GM18520 (cell line): Measurements from ENCODE around the gene NRXN3.

Experiments used
- ATAC-seq: cut with Tn5 transposase; IDR thresholded peaks from one replicate; pipeline ENCODE4 v1.9.1; 2021; ENCODE audit not compliant: unreplicated experiment

Gene NRXN3

DNA sequence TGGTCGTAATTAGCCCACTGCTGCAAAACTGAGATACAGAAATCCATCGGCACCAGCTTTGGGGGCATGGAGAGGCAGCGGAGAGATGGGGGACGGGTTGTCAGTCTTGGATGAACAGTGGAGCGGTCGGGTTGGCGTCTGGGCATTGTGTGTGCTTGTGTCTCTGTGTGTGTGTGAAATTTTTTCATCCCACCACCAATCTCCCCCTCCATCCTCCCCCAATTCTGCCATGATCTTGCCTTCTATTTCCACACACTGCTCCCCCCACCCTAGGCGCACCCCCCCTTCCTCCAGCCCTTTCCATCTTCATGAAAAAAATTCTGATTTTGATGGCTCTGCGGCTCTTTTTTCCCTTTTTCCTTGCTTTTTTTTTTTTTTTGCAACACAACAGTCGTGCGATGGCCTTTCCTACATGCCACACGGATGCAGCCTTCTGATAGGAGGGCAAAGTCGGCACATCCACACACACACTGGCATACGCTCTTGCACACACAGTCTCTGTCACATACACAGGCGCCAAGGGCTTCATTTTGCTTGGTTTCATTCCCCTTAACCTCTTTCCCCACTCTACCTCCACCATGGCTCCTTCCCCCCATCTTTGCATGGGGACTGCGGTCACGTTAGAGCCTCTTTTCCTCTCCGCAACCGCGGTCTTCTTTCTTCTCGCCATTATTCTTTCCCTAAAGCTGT is 3.3 kb downstream of the NRXN3 start:
- no peak for ATAC-seq

DNA sequence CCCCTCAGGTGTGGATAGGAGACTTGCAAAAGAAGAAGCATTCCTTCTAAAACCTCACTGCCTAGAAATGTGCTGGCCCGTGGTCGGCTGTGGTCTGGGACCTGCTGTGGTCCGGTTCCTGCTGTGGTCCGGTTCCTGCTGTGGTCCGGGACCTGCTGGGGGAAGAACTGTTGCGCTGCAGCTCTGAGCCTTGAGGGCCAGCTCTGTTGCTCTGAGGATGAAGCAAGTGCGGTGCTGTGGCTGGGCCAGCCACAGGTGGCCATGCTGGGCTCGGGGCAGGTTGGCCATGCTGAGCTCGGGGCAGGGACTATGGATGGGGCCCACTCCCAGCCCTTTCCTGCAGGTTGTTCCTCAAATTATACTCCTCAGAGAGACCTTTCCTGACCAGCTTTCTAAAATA is 5.2 kb downstream of the NRXN3 start:
- ATAC-seq = no peak

DNA sequence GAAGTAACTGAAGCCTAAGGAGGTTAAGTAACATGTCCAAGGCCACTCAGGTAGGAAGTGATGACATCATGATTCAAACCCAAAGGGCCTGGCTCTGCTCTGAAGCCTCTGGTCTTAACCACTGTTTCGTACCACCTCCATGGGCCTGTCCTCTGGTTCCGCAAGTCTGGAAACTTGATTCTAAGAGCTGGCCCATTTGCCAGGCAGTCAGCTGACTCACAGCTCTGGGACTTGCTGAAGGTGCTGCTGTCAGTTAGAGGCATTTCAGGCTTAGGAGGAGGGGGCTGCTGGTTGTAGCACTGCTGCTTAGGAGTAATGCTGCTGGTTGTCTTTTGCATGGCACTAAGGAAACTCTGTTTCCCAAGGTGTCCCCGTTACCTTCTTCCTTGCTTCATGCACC is 7.9 kb downstream of the NRXN3 start:
- ATAC-seq = no peak

DNA sequence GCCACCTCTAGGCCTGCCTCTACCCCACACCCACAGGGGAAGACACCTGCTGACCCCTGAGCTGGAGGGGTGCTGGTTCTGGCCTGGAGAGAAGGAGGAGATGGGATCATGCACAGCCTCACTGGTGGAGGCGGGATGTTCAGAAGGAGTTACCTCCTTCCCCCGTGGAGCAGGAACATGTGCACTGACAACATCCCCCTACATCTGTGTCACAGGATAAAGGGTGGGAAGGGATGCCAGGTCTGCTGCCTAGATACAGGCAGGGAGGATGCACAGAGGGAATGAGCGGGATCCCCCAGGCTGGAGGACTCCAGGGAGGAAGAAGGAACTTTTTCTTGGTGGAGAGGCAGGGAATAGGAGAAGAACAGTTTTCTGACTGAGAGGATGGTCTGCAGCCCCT is 8.8 kb downstream of the NRXN3 start:
- no peak for ATAC-seq

DNA sequence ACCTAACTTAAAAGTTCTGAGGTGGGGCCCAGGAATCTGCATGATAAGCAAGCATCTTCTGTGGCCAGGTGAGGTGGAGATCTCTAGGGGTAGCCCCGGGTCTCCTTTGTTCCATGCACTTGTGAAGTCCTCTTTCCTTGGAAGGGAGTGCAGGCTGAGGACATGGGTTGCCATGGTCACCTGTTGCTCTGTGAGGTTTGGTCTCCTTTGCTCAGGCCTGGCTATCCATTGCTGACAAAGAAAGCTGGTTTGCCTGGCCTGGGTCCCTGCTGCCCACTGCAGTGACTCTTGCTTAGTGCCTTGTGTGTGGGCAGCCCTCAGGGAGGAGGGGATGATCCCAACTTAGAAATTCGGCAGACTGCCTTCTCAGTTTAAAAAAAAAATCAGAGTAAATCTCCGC is 11.1 kb downstream of the NRXN3 start:
- no peak for ATAC-seq

DNA sequence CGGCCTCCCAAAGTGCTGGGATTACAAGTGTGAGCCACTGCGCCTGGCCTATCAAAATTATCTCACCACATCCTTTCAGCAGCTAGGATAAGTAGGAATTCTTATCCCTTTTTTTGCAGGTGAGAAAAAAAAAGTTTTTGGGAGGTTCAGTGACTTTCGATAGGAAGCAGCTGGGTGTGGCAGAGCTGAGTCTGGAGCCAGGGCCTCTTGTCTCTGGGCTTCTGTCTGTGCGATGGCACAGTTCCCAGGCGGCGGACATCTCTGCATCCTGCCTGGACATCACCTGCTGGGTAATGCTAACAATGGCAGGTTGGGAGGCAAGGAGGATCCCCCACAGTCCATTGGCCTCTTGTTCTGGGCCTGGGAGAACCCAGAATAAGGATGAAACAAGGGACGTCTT is 12.5 kb downstream of the NRXN3 start:
- no peak for ATAC-seq

DNA sequence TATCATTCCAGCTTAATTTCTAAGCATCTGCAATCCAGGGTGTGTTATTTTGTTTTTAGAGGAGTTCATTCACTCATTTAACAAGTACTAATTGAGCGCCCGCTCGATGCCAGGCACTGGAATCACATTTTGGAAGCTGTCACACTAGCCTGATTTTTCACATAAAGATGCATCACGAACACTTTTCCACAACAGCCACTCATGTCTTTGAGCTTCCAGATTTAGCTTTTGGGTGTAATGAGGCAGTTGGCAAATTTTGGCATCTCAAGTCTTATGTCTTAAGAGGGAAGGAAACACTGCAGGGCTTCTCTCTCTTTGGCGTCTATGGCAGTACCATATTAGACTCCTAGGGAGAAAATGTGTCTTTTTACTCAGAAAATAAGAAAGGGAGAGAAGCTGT is 14.0 kb downstream of the NRXN3 start:
- no peak for ATAC-seq

DNA sequence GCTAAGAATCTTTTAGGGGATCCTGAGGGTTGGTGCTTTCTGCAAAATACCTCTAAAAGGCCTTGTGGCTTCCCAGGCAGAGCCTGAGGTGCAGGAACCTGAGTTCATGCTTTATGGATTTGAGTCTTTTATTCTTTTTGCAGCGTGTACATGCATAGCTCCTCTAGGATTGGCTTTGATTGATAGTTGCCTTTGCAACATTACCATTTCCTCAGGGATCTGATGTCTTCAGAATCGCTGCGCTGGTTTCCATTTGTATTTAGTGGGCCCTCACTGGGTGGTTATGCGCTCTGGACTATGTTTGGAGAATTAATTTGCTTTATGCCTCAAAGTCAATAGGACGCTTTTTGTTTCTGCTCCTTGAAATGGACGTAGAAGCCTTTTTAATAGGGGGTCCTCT is 16.1 kb downstream of the NRXN3 start:
- ATAC-seq = no peak

DNA sequence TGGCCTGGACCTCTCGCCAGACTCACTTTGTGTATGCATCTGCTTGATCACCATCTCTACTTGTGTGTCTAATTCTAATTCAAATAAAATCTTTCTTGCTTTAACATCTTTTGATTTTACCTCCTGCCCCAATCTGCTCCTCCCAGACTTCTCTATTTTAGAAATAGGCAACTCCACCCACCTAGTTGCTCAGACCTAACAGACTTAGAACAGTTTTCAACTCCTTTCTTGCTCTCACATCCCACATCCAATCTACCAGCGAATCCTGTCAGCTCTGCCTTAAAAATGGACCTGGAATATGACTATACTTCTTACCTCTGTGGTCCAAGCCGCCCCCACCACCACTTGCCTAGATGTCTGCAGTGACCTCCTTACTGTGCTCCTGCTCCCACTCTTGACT is 18.7 kb downstream of the NRXN3 start:
- no peak for ATAC-seq

DNA sequence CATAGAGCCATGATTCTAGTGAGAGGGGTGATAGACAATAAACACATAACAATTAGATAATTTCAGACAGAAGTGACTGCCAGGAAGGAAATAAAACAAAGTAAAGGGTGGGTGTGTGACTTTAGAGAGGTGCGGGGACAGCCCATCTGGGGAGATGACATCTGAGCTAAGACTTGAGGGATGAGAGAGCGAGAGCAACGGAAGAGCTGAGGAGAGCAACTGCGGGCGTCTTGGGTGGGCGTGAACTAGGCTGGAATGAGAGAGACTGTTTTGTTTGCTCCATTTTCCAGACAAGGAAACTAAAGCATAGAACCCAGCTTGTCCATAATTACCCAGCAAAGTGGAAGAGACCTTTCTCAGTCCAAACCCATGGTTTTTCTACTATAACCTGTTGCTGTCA is 25.3 kb downstream of the NRXN3 start:
- no peak for ATAC-seq

DNA sequence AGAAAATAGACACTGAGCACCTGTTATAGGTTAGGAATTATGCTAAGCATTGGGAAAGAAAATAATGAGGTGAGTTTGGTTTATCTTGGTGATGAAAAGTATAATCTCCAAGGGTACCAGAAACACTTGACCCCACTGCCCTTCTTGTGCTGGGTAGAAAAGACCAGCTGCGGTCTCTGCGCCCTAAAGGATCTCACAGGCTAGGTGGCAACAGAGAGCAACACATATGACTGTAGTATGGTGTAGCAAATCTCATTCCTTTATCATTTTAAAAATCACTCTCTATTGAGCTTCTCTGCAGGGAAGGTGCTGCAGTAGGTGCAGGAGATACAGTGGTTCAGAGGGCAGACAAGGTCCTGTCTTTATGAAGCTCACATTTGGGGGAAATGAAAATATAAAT is 26.1 kb downstream of the NRXN3 start:
- no peak for ATAC-seq

DNA sequence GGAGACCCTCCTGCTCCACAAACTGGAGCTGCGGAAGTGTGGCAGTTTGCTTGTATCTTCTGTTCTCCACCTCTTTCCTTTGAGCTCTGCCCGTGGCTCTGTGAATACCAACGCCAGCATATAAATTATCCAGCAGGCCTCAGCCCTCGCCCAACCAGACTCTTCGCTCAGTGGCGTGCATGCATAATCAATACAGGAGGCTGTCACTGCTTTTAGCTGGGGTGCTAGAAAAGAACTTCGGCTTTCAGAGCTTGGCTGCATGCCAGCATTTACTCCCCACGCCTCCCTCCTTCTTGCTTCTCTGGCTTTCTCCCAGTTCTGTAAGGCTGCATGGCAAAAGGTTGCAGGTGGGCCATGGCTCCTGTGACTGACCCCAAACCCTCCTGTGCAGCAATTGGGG is 26.9 kb downstream of the NRXN3 start:
- ATAC-seq = no peak

DNA sequence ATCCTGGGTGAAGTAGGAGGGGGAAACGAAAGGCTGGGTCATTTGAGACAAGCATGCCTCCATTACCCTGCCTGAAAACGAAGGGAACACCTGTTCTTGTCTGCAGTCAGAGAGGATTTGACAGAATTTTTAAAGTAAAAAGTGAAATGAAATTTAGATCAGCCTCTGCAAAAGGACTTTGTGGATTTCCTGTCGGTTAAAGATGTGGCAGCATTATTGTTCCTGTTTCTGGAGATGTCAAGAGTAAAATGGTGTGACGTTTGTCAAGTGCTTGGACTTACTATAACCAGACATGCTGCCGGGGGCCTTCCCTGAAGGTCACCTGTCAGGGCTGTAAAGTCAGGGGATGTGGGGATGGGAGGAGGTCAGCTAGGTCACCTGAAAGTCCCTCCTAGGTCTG is 32.0 kb downstream of the NRXN3 start:
- no peak for ATAC-seq

DNA sequence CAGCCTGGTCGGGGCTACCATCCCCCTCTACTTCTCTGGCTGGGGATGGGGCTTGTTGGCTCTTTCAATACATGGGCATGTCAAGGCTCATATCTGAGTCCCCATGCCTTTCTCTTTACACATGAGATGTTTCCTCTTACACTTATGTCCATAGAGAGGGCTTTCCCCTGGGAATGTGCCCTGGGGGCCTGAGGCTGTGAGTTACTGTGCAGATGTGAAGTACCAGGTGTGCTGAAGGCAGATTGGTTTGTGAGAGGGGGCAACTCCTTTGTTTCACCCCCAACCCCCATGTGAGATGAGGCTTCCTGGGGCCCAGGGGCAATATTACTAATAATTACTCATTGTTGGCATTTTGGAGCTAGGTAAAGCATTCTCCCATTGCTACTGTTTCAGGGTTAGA is 32.8 kb downstream of the NRXN3 start:
- no peak for ATAC-seq

DNA sequence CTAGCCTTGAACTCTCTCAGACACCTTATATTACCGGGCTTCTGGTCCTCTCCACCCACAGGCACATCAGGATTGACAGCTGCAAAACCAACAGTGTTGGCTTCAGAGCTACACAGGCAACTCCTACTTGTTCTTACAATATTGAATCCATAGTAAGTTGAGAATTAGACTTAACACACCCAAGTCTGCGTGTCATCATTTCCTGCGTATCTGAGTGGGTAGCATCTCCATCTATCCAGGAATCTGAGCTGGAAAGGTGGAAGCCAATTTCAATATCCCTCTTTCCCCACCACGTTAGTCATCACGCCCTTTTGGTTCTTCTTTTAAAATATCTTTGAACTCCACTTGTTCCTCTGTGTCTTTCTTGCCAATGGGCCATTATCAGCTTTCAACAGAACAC is 37.2 kb downstream of the NRXN3 start:
- ATAC-seq = no peak

DNA sequence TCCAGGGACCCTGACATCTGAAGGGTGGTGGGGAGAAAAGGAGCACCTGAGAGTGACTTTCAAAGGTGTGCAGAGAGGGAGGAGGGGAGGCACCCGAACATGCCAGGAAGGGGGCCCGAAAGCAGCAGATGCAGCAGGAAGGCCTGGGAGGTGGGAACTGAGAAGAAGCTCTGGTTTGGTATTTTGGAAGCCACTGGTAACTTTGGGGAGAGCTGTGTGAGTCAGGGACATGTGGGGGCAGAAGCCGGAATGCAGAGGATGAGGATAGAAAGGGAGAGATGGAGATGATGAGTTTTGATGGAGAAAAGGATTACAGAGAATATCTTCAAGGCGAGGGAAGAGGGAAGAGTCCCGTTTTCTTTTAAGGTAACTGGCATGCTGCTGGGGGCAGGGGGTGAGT is 50.1 kb downstream of the NRXN3 start:
- no peak for ATAC-seq

DNA sequence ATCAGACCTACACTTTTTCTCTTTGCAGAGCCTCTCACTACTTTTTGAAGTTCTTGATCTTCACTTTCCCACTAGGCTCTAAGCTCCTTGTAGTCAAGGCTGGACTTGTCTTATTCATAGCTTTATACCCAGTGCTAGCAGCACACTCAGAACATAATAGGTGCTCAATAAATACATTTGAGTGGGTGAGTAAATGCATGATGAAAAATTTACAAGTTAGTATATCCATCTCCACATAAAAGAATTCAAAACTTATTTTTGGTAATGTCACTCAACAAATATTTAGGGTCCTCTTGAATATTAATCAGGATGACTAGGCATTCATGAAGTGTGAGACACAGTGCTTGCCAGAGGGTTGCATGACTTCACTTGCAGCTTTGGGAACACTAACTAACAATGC is 52.6 kb downstream of the NRXN3 start:
- ATAC-seq = no peak

DNA sequence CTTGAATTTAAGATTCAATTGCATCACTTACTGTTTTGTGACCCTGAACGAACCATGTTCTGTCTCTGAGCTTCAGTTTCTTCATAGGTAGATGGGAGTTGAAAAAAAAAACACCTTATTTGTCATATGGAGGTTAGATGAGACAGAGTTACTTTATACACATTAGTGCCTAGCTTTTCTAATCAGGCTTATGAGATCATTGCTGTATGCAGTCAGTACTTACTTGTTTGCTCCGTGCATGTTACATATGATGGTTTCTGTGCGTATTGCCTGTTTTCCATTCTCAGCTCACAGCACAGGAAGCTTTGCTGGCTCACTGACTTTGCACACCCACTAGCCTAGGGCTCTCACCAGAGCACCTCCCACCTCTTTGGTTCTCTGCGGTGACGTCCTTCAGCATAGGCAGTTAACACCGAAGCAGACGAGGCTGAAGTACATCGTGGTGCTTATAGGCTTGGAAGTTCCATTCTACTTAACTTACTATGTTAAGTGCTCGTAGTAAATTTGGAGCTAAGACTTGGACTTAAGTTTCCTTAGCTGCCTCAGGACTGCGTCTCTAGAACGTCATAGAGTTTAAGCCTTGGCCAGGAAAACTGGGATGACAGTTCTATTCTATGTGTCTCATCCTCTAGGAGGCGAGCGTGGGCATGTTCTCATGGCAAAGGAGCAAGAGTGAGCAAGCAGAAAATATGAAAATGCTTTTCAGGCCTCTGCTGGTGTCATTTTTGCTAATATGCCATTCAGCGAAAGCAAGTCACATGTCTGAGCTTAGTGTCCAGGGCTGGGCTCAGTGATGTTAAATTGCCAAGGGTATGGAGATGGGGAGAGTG is 57.3 kb downstream of the NRXN3 start:
- ATAC-seq = no peak

DNA sequence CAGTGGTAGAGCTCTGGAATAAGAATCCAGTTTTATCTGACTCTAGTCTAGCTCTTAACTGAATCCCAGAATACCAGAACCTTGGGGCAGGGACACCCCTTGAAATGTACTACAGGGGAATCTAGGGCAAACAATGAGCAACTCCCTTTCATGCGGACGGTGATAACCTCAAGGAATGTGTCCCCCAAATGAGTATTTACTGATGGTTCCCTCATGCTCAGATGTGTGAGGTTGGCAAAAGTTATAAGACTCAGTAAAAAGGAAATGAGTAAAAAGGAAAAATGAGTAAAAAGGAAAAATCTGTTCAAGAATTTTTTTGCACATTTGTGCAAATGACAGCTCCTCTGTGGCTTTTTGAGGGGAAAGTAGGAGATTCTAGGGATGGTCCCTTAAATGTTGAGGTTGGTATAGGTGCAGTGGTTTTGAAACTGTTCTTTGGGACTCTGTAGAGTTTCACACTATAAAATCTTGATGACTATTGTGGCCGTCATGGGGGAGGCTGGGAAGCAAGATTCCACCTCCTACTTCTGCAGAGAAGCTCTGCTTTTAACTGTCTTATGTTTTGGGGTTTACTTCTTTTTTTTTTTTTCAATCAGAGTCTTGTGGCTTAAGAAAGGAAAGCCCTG is 58.6 kb downstream of the NRXN3 start:
- no peak for ATAC-seq

DNA sequence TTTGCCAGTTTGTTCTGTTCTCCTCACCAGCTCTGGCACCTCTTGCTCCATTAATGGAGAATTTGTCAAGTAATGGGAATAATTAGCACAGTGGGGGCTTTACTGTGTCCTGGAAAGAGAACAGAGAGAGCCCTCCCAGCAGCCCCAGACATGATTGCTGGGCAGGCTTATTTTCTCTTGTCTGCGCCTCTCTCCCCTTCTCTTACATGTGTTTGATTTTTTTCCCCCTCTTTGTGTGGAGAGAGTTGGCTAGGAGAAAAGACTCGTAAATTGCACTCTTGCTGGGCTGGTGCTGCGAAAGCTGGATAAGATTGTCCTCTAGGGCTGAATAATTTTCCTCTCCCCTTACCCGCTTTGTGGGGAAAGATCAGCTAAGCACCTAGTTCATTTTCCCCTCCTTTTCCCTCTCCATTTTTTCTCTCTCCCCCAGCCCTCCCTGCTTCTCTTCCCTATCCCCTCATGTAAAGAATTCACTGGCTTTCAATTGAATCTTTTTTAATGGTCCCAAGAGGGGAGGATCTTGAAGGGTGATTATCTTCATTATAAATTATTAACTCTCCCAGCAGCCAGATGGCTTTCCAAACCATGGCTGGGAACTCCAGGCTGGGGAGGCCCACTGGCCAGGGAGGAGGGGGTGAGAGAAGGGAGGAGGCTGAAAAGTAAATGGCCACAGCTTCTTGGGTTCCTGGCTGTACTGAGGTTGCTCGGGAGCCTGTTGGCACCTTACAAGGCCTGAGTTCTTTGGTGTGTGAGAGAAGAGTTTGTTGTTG is 62.2 kb downstream of the NRXN3 start:
- no peak for ATAC-seq

DNA sequence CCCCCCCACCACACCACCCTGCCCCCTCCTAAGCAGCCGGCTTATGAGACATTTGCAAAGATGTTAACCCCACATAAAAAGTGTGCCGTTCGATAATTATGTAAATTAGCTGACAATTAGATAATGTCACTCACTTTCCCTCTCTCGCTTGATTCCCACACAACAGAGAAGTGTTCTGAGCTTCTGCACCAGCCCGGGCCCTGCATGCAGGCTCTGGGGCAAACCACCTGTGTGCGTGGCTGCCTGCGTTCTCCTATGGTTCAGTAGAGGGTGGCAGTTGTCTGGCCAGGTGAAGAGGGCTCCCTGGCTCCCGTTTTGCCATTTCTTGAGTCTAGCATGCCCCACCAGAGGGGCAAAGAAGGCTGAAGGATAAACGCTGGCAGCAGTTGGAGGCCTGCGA is 68.0 kb downstream of the NRXN3 start:
- ATAC-seq = no peak

DNA sequence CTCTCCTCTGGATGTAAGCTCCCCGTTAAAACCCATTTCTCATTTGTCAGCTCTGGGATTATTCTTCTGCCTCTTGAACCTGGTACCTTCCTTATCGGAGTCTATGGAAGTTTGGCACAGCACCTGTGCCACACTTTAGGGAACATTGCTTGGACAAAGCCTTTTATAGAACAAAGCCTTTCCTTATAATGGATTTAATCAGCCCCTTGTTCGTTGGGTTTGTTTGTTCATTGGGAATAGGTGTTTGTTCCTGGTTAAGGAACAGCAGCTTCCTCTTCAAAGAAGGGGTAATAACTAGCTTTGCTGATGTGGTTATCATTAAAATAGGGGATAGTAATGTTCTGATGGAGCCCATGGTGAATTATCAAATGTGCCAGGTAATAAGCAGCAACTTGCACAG is 70.4 kb downstream of the NRXN3 start:
- no peak for ATAC-seq
